ENCODE results near the gene CWC27.
"Not testable (repeated sequence)": the region's sequence is repeated elsewhere in the genome, so short reads cannot be mapped to it uniquely, and the experiment has no call there.

Gene CWC27

GRCh38 chr5:64838803-64839202, 70.1 kb downstream of the CWC27 start:
- DNase-seq (ENCODE audit: low read depth in 2 of 2): no peak

- DNase-seq (ENCODE audit: low read depth in 2 of 2): no peak
Observed at GRCh38 chr5:64839936-64840335, 71.2 kb downstream of the CWC27 start.

- no peak for DNase-seq (ENCODE audit: low read depth in 2 of 2)
Observed at GRCh38 chr5:64840958-64841357, 72.2 kb downstream of the CWC27 start.

GRCh38 chr5:64853777-64854176, 85.0 kb downstream of the CWC27 start:
- no peak for DNase-seq (ENCODE audit: low read depth in 2 of 2)

GRCh38 chr5:64854855-64855254, 86.1 kb downstream of the CWC27 start:
- DNase-seq (ENCODE audit: low read depth in 2 of 2): no peak

GRCh38 chr5:64859881-64860280, 91.2 kb downstream of the CWC27 start:
- no peak for DNase-seq (ENCODE audit: low read depth in 2 of 2)

- no peak for DNase-seq (ENCODE audit: low read depth in 2 of 2)
Observed at GRCh38 chr5:64861281-64861680, 92.6 kb downstream of the CWC27 start.

- DNase-seq (ENCODE audit: low read depth in 2 of 2): no peak
Observed at GRCh38 chr5:64864171-64864570, 95.4 kb downstream of the CWC27 start.

- no peak for DNase-seq (ENCODE audit: low read depth in 2 of 2)
Observed at GRCh38 chr5:64865662-64866061, 96.9 kb downstream of the CWC27 start.

- no peak for DNase-seq (ENCODE audit: low read depth in 2 of 2)
Observed at GRCh38 chr5:64869419-64869818, 100.7 kb downstream of the CWC27 start.

- no peak for DNase-seq (ENCODE audit: low read depth in 2 of 2)
Observed at GRCh38 chr5:64872044-64872443, 103.3 kb downstream of the CWC27 start.

GRCh38 chr5:64873441-64873840, 104.7 kb downstream of the CWC27 start:
- DNase-seq (ENCODE audit: low read depth in 2 of 2): no peak

- DNase-seq (ENCODE audit: low read depth in 2 of 2): no peak
Observed at GRCh38 chr5:64874753-64875152, 106.0 kb downstream of the CWC27 start.

- no peak for DNase-seq (ENCODE audit: low read depth in 2 of 2)
Observed at GRCh38 chr5:64876203-64876602, 107.5 kb downstream of the CWC27 start.

GRCh38 chr5:64880821-64881220, 112.1 kb downstream of the CWC27 start:
- no peak for DNase-seq (ENCODE audit: low read depth in 2 of 2)

- DNase-seq (ENCODE audit: low read depth in 2 of 2): no peak
Observed at GRCh38 chr5:64883912-64884311, 115.2 kb downstream of the CWC27 start.

- DNase-seq (ENCODE audit: low read depth in 2 of 2): no peak
Observed at GRCh38 chr5:64884541-64884940, 115.8 kb downstream of the CWC27 start.

GRCh38 chr5:64887910-64888309, 119.2 kb downstream of the CWC27 start:
- DNase-seq (ENCODE audit: low read depth in 2 of 2): no peak

GRCh38 chr5:64895748-64896147, 127.0 kb downstream of the CWC27 start:
- no peak for DNase-seq (ENCODE audit: low read depth in 2 of 2)

GRCh38 chr5:64899838-64900237, 131.1 kb downstream of the CWC27 start:
- no peak for DNase-seq (ENCODE audit: low read depth in 2 of 2)

- no peak for DNase-seq (ENCODE audit: low read depth in 2 of 2)
Observed at GRCh38 chr5:64900618-64901017, 131.9 kb downstream of the CWC27 start.

GRCh38 chr5:64907399-64907798, 138.7 kb downstream of the CWC27 start:
- DNase-seq (ENCODE audit: low read depth in 2 of 2): not testable (repeated sequence)

- DNase-seq (ENCODE audit: low read depth in 2 of 2): no peak
Observed at GRCh38 chr5:64914396-64914795, 145.7 kb downstream of the CWC27 start.

GRCh38 chr5:64918083-64918482, 149.4 kb downstream of the CWC27 start:
- no peak for DNase-seq (ENCODE audit: low read depth in 2 of 2)

GRCh38 chr5:64921386-64921785, 152.7 kb downstream of the CWC27 start:
- no peak for DNase-seq (ENCODE audit: low read depth in 2 of 2)

All from stimulated activated CD4-positive, alpha-beta T cell treated with anti-CD3 and anti-CD28 coated beads, Interleukin-1b, Interleukin-23, amount 100 ng/mL, for 1 hour (primary cell).